Measurements from ENCODE around the gene FUT8. TPM values are rescaled to one million over a fixed set of nuclear protein-coding genes. Genes with fewer than 3 reads are reported as not detected.

The FUT8 gene
- 112 and 131 TPM in 2 replicates for total RNA-seq (ENCODE audit: low replicate concordance)

- Histone ChIP-seq H4K20me1 (ENCODE audit: low read depth) (peaks cover 29% of the 10 kb centered on the region), H3K4me2 (peak within 1 kb of the TSS; percentile 97), H3K79me2 (ENCODE audit: low read depth) (peaks cover 50% of the 10 kb centered on the region), H3K36me3 (no peaks in the 10 kb centered on the region), H3K27ac (peak within 1 kb of the TSS; percentile 93), H2AFZ (replicated peaks) (peak within 1 kb of the TSS; percentile 88), H3K27me3 (no peaks in the 10 kb centered on the region), H3F3A (ENCODE audit: low read depth) (peaks cover 27% of the 10 kb centered on the region), H3K4me1 (peaks cover 21% of the 10 kb centered on the region), H3K4me3 (peak within 1 kb of the TSS; percentile 98), H3K9me3 (ENCODE audit: low read depth) (no peaks in the 10 kb centered on the region), H3K9ac (peak within 1 kb of the TSS; percentile 76)
- peaks cover 30% of the 10 kb centered on the region for H3K4me1 Mint-ChIP-seq
- peaks cover 2% of the 10 kb centered on the region for H3K36me3 Mint-ChIP-seq
- no peak for TF ChIP-seq EZH2 (IDR thresholded peaks at IDR 0.05)
- peak; percentile 32 for TF ChIP-seq EZH2phosphoT487 (IDR thresholded peaks at IDR 0.05)
- peak; percentile 66 for TF ChIP-seq CTCF (IDR thresholded peaks at IDR 0.05)
- DNase-seq (ENCODE audit: low spot score) = peak; percentile 99
- peaks cover 4% of the 10 kb centered on the region for H3K27me3 Mint-ChIP-seq (ENCODE audit: insufficient read depth, low read depth)
- H3K4me3 Mint-ChIP-seq = peak within 1 kb of the TSS; percentile 92
- H3K9me3 Mint-ChIP-seq = no peaks in the 10 kb centered on the region
- H3K27ac Mint-ChIP-seq = peak within 1 kb of the TSS; percentile 98
These were observed at the start of gene FUT8 for GRCh38 chr14:65412032-65412846. TSS of gene FUT8 (plus strand) at chr14:65412730. CDS start at chr14:65561564, 148,834 bp downstream.

GRCh38 chr14:65366802-65367565, 45.5 kb upstream of the FUT8 start:
- H2AFZ ChIP-seq (replicated peaks) = peak overlapping the region; percentile 23
- H3K36me3 Mint-ChIP-seq = no peaks in the 10 kb centered on the region
- H3K27me3 ChIP-seq = no peaks in the 10 kb centered on the region
- no peak overlapping the region for H3K4me3 Mint-ChIP-seq
- peaks cover 2% of the 10 kb centered on the region for H3K27me3 Mint-ChIP-seq (ENCODE audit: insufficient read depth, low read depth)
- H4K20me1 ChIP-seq (ENCODE audit: low read depth) = no peaks in the 10 kb centered on the region
- H3K27ac ChIP-seq = no peak overlapping the region
- no peak overlapping the region for H3K4me3 ChIP-seq
- H3K79me2 ChIP-seq (ENCODE audit: low read depth) = no peaks in the 10 kb centered on the region
- DNase-seq (ENCODE audit: low spot score) = no peak
- H3K4me1 Mint-ChIP-seq = peaks cover 8% of the 10 kb centered on the region
- no peak overlapping the region for H3K27ac Mint-ChIP-seq
- peaks cover 3% of the 10 kb centered on the region for H3F3A ChIP-seq (ENCODE audit: low read depth)
- H3K9me3 ChIP-seq (ENCODE audit: low read depth) = no peaks in the 10 kb centered on the region
- TF ChIP-seq CTCF (IDR thresholded peaks at IDR 0.05) = no peak
- TF ChIP-seq EZH2 (IDR thresholded peaks at IDR 0.05) = no peak
- TF ChIP-seq EZH2phosphoT487 (IDR thresholded peaks at IDR 0.05) = no peak
- no peaks in the 10 kb centered on the region for H3K36me3 ChIP-seq
- peaks cover 8% of the 10 kb centered on the region for H3K4me1 ChIP-seq
- no peak overlapping the region for H3K9ac ChIP-seq
- no peak overlapping the region for H3K4me2 ChIP-seq
- no peaks in the 10 kb centered on the region for H3K9me3 Mint-ChIP-seq

- no peaks in the 10 kb centered on the region for H3K9me3 Mint-ChIP-seq
- H3K79me2 ChIP-seq (ENCODE audit: low read depth) = no peaks in the 10 kb centered on the region
- H3K4me1 ChIP-seq = peaks cover 8% of the 10 kb centered on the region
- no peak overlapping the region for H3K27ac Mint-ChIP-seq
- H3K27ac ChIP-seq = no peak overlapping the region
- TF ChIP-seq EZH2phosphoT487 (IDR thresholded peaks at IDR 0.05) (no peak), CTCF (IDR thresholded peaks at IDR 0.05) (no peak), EZH2 (IDR thresholded peaks at IDR 0.05) (no peak)
- H3K27me3 Mint-ChIP-seq (ENCODE audit: insufficient read depth, low read depth) = peaks cover 2% of the 10 kb centered on the region
- H3K4me3 ChIP-seq = no peak overlapping the region
- no peaks in the 10 kb centered on the region for H3K36me3 ChIP-seq
- no peaks in the 10 kb centered on the region for H3K27me3 ChIP-seq
- no peak for DNase-seq (ENCODE audit: low spot score)
- no peaks in the 10 kb centered on the region for H3K9me3 ChIP-seq (ENCODE audit: low read depth)
- no peak overlapping the region for H3K4me3 Mint-ChIP-seq
- no peak overlapping the region for H3K4me2 ChIP-seq
- no peak overlapping the region for H3K9ac ChIP-seq
- H3K36me3 Mint-ChIP-seq = no peaks in the 10 kb centered on the region
- H4K20me1 ChIP-seq (ENCODE audit: low read depth) = no peaks in the 10 kb centered on the region
- no peak overlapping the region for H2AFZ ChIP-seq (replicated peaks)
- no peaks in the 10 kb centered on the region for H3F3A ChIP-seq (ENCODE audit: low read depth)
- H3K4me1 Mint-ChIP-seq = peaks cover 9% of the 10 kb centered on the region
These were observed 43.0 kb upstream of the FUT8 start for GRCh38 chr14:65369560-65369959.

Measured in neural progenitor cell (in vitro differentiated cells).